Pancreas (tissue), 10 donors: ENCODE results near the gene FTCD. TPM values are rescaled to one million over a fixed set of nuclear protein-coding genes. Genes with fewer than 3 reads are reported as not detected.

Experiments used
- ATAC-seq, 4 donors: fragments of 200-7000 bp; cut with Tn5 transposase; one replicate each; pipeline versions ENCODE4 v1.8.0 to v1.9.1; 2020; ENCODE audit warnings: mild to moderate bottlenecking in 4 of 4, moderate library complexity in 4 of 4
- DNase-seq, 6 donors: peaks; one replicate each; pipeline ENCODE4 v3.0.0-alpha.2; 2020
- FAIRE-seq: peaks from 2 replicates; lab custom pipeline; 2012; peaks lifted over from hg19 to GRCh38; lab: Jason Lieb, UNC
- H3K27ac ChIP-seq, 4 donors: fragments of 200-600 bp; sonication (generic); 1 replicate in 3 of 4; 2 replicates in 1 of 4; pipeline versions ENCODE4 v1.5.0 to v1.8.0; 2020
- H3K27me3 ChIP-seq, 4 donors: fragments of 200-600 bp; one replicate each; pipeline ENCODE4 v1.8.0; 2021
- H3K36me3 ChIP-seq, 3 donors: fragments of 200-600 bp; sonication (generic) in 1 of 3; one replicate each; pipeline versions ENCODE4 v1.5.0 to v1.8.0; 2020 to 2021
- H3K4me1 ChIP-seq, 3 donors: fragments of 200-600 bp; one replicate each; pipeline ENCODE4 v1.8.0; 2021
- H3K4me3 ChIP-seq, 4 donors: fragments of 200-600 bp; sonication (generic) in 2 of 4; one replicate each; pipeline versions ENCODE4 v1.5.0 to v1.8.0; 2020 to 2021
- H3K9me3 ChIP-seq, 4 donors: fragments of 200-600 bp; one replicate each; pipeline ENCODE4 v1.8.0; 2021
- CTCF ChIP-seq, 4 donors: fragments of 200-600 bp; sonication (generic) in 3 of 4; IDR thresholded peaks; one replicate each; pipeline versions ENCODE4 v1.5.0 to v1.8.0; 2021; ENCODE audit warnings: antibody characterized with exemption in 4 of 4
- WGBS, 2 donors: extraction: QIAGEN DNeasy Blood & Tissue Kit; methylation state at CpG; one replicate each; pipeline ENCODE4 v1.1.7; 2013; 5-methylcytosine and 5-hydroxymethylcytosine counted together
- intact Hi-C, 3 donors: fragments of 100-400 bp; cut with DNase I; formaldehyde crosslinking; loops; one replicate each; pipeline versions ENCODE4 v1.11.1 to v1.14.2; 2022
- polyA plus RNA-seq, 2 donors: library from polyadenylated mRNA; stranded (reverse); fragments of 200-250 nt; gene quantifications; one replicate each; pipeline ENCODE4 v1.2.3, GENCODE V29; 2013
- total RNA-seq, 6 donors: library from RNA; stranded (reverse); fragmentation: NEBNext Ultra II Directional in 4 of 6; extraction: Animal tissue kit (Norgen Biotek cat#: 25700) in 4 of 6; gene quantifications; one replicate each; pipeline versions ENCODE4 v1.2.1 to v1.2.4, GENCODE V29; 2021 to 2023
- donor health status: healthy with polysubstance abuse.
- donor health status: DM: no; HTN: no; CAD: no; lungs with moderate emphysema.
- donor health status: DM: no; HTN: no; CAD: no.
- donor health status: control.
- donor health status: control.
- donor health status: Bipolar disorder and iron deficiency.
- donor health status: DM: yes; HTN: yes; CAD: no.
- donor health status: DM: no; HTN: no; CAD: no.
- donor health status: DM: no; HTN: no; CAD: no.
- donor health status: DM: yes; HTN: yes; CAD: no.

FTCD gene
- total and polyA plus RNA-seq, 8 donors = 0.31 to 14.0 (median 0.54) TPM

- Histone ChIP-seq H3K27ac (no peak overlapping the region), H3K9me3 (no peaks in the 10 kb centered on the region), H3K27me3 (no peaks in the 10 kb centered on the region), H3K36me3 (no peaks in the 10 kb centered on the region), H3K4me1 (no peaks in the 10 kb centered on the region), H3K4me3 (no peak overlapping the region)
- no peak for TF ChIP-seq CTCF (IDR thresholded peaks at IDR 0.05)
- FAIRE-seq = no peak
- DNase-seq = no peak
- intact Hi-C loops = no loop called here
- no peak for ATAC-seq
- WGBS, 2 donors = 48 to 57% methylated on average over 22 of the region's 22 CpGs
Observed at GRCh38 chr21:46136739-46137349, 18.5 kb downstream of the FTCD start.

DNA sequence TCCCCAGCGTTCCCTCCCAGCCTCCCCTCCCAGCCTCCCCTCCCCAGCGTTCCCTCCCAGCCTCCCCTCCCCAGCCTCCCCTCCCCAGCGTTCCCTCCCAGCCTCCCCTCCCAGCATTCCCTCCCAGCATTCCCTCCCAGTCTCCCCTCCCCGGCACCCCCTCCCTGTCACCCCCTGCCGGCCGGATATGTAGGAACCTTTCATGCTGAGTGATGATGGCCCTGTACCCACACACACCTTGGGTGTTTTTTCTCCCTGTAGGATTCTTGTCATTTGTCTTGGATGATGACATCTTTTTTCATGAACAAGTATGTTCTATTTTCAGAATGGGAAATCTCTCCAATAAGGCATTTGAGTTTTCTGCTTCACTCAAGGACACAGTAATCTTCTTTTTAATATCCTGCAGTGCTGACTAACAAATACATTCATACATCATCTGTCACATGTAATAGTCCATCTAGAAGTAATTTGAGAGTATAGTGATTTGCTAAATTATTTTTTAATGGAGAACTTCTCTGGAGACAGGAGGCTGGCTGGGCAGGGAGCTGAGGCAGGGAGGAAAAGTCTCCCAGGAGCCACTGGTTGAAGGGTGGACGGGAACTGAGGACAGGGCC lies 19.5 kb downstream of the FTCD start:
- WGBS, 2 donors = 29 to 45% methylated on average over 6 to 7 of the region's 7 CpGs
- no peaks in the 10 kb centered on the region for H3K4me1 ChIP-seq
- FAIRE-seq (no peak), ATAC-seq (no peak), DNase-seq (no peak)
- no peaks in the 10 kb centered on the region for H3K36me3 ChIP-seq
- intact Hi-C loops = no loop called here
- H3K27ac ChIP-seq = no peak overlapping the region
- no peaks in the 10 kb centered on the region for H3K9me3 ChIP-seq
- no peaks in the 10 kb centered on the region for H3K27me3 ChIP-seq
- TF ChIP-seq CTCF (IDR thresholded peaks at IDR 0.05) = no peak
- no peak overlapping the region for H3K4me3 ChIP-seq

GRCh38 chr21:46131838-46132651 lies 23.3 kb downstream of the FTCD start:
- Histone ChIP-seq H3K4me3 (no peak overlapping the region), H3K9me3 (no peaks in the 10 kb centered on the region), H3K27ac (no peak overlapping the region), H3K36me3 (no peaks in the 10 kb centered on the region), H3K4me1 (no peaks in the 10 kb centered on the region), H3K27me3 (no peaks in the 10 kb centered on the region)
- peak in 2 of 6 donors; percentile 21 to 68 for DNase-seq
- intact Hi-C loops = no loop called here
- 88 to 92% methylated on average over 85 of the region's 85 CpGs for WGBS, 2 donors
- TF ChIP-seq CTCF (IDR thresholded peaks at IDR 0.05) = no peak
- no peak for ATAC-seq
- FAIRE-seq = no peak

- Histone ChIP-seq H3K4me3 (no peak overlapping the region), H3K36me3 (no peaks in the 10 kb centered on the region), H3K9me3 (no peaks in the 10 kb centered on the region), H3K4me1 (no peaks in the 10 kb centered on the region), H3K27ac (no peak overlapping the region), H3K27me3 (no peaks in the 10 kb centered on the region)
- ATAC-seq (no peak), FAIRE-seq (no peak), DNase-seq (no peak)
- WGBS, 2 donors = 76 to 90% methylated on average over 4 of the region's 4 CpGs
- intact Hi-C loops = no loop called here
- TF ChIP-seq CTCF (IDR thresholded peaks at IDR 0.05) = no peak
Observed at GRCh38 chr21:46131588-46131837, 23.9 kb downstream of the FTCD start.
